ENCODE data around the gene DIRAS1.

The DIRAS1 gene

GRCh38 chr19:2751438-2751830 is 30.3 kb upstream of the DIRAS1 start:
- TF ChIP-seq, protein P1, sequence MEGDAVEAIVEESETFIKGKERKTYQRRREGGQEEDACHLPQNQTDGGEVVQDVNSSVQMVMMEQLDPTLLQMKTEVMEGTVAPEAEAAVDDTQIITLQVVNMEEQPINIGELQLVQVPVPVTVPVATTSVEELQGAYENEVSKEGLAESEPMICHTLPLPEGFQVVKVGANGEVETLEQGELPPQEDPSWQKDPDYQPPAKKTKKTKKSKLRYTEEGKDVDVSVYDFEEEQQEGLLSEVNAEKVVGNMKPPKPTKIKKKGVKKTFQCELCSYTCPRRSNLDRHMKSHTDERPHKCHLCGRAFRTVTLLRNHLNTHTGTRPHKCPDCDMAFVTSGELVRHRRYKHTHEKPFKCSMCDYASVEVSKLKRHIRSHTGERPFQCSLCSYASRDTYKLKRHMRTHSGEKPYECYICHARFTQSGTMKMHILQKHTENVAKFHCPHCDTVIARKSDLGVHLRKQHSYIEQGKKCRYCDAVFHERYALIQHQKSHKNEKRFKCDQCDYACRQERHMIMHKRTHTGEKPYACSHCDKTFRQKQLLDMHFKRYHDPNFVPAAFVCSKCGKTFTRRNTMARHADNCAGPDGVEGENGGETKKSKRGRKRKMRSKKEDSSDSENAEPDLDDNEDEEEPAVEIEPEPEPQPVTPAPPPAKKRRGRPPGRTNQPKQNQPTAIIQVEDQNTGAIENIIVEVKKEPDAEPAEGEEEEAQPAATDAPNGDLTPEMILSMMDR (IDR thresholded peaks at IDR 0.05; ENCODE audit: unreplicated experiment in 3 of 3) = no peak
- H3K4me3 Mint-ChIP-seq = no peak overlapping the region
- no peaks in the 10 kb centered on the region for H3K9me3 Mint-ChIP-seq
- H3K27me3 Mint-ChIP-seq (ENCODE audit: low read depth) = peaks cover 8% of the 10 kb centered on the region
- H3K27ac Mint-ChIP-seq = no peak overlapping the region
- H3K4me1 Mint-ChIP-seq = no peaks in the 10 kb centered on the region
- peaks cover 15% of the 10 kb centered on the region for H3K36me3 Mint-ChIP-seq (ENCODE audit: low read depth)

- H3K27ac Mint-ChIP-seq = no peak overlapping the region
Observed at GRCh38 chr19:2750808-2751437, 29.8 kb upstream of the DIRAS1 start.

DNA sequence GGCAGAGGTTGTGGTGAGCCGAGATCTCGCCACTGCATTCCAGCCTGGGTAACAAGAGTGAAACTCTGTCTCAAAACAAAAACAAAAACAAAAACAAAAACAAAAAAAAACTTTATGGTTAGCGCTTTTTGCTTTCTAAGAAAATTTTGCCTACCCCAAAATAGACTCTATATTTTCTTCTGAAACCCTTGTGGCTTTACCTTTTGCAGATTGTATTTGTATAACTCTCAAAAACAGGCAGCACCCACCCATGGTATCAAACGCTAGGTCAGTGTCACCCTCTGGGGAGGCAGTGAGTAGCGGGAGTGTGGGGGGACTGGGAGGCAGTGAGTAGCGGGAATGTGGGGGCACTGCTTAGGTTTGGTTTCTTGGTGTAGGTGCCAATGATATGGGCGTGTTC is 26.2 kb upstream of the DIRAS1 start:
- TF ChIP-seq, protein P1 (IDR thresholded peaks at IDR 0.05; ENCODE audit: unreplicated experiment in 3 of 3) = no peak
- Mint-ChIP-seq H3K36me3 (ENCODE audit: low read depth) (no peaks in the 10 kb centered on the region), H3K27me3 (ENCODE audit: low read depth) (peaks cover 24% of the 10 kb centered on the region), H3K4me1 (no peaks in the 10 kb centered on the region), H3K9me3 (no peaks in the 10 kb centered on the region), H3K27ac (no peak overlapping the region), H3K4me3 (no peak overlapping the region)

More at GRCh38 chr19:2750808-2751437, 29.8 kb upstream of the DIRAS1 start:
- Mint-ChIP-seq H3K27me3 (ENCODE audit: low read depth) (peaks cover 8% of the 10 kb centered on the region), H3K36me3 (ENCODE audit: low read depth) (peaks cover 12% of the 10 kb centered on the region), H3K9me3 (no peaks in the 10 kb centered on the region), H3K4me1 (no peaks in the 10 kb centered on the region), H3K4me3 (no peak overlapping the region)
- TF ChIP-seq, protein P1 (IDR thresholded peaks at IDR 0.05; ENCODE audit: unreplicated experiment in 3 of 3) = no peak

GRCh38 chr19:2744113-2744512 is 22.9 kb upstream of the DIRAS1 start:
- H3K4me3 Mint-ChIP-seq = no peak overlapping the region
- H3K27ac Mint-ChIP-seq = no peak overlapping the region
- TF ChIP-seq, protein P1 (IDR thresholded peaks at IDR 0.05; ENCODE audit: unreplicated experiment in 3 of 3) = no peak
- no peaks in the 10 kb centered on the region for H3K36me3 Mint-ChIP-seq (ENCODE audit: low read depth)
- H3K27me3 Mint-ChIP-seq (ENCODE audit: low read depth) = peaks cover 28% of the 10 kb centered on the region
- H3K9me3 Mint-ChIP-seq = no peaks in the 10 kb centered on the region
- peaks cover 3% of the 10 kb centered on the region for H3K4me1 Mint-ChIP-seq

DNA sequence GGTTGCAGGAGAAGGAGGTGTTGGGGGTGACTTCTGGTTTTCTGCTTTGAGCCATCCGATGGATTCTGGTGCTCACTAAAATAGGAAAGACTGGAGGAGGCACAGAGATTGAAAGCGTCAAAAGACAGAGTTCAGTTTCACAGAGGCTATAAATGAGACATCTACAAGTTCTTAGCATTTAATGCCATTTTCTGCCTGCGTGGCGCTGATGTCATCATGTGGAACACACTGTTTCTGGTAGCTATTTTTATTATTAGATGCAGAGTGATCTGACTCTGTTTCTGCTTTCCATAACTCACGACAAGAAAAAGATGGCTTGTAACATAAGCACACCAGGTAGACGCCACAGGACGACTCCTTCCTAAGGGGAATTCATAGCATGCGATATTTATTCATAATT is 21.9 kb upstream of the DIRAS1 start:
- peaks cover 5% of the 10 kb centered on the region for H3K36me3 Mint-ChIP-seq (ENCODE audit: low read depth)
- TF ChIP-seq, protein P1 (IDR thresholded peaks at IDR 0.05; ENCODE audit: unreplicated experiment in 3 of 3) = no peak

GRCh38 chr19:2740314-2740656 is 19.1 kb upstream of the DIRAS1 start:
- H3K27me3 Mint-ChIP-seq (ENCODE audit: low read depth) = peaks cover 16% of the 10 kb centered on the region
- H3K9me3 Mint-ChIP-seq = no peaks in the 10 kb centered on the region
- peaks cover 5% of the 10 kb centered on the region for H3K4me1 Mint-ChIP-seq
- peak overlapping the region; percentile 83 to 87 (median 85) for H3K4me3 Mint-ChIP-seq
- peaks cover 16% of the 10 kb centered on the region for H3K36me3 Mint-ChIP-seq (ENCODE audit: low read depth)
- H3K27ac Mint-ChIP-seq = no peak overlapping the region
- TF ChIP-seq, protein P1 (IDR thresholded peaks at IDR 0.05; ENCODE audit: unreplicated experiment in 3 of 3) = no peak

More for the DNA sequence above, 21.9 kb upstream of the DIRAS1 start:
- H3K4me3 Mint-ChIP-seq = no peak overlapping the region
- peaks cover 5% of the 10 kb centered on the region for H3K4me1 Mint-ChIP-seq
- H3K9me3 Mint-ChIP-seq = no peaks in the 10 kb centered on the region
- peaks cover 23% of the 10 kb centered on the region for H3K27me3 Mint-ChIP-seq (ENCODE audit: low read depth)
- no peak overlapping the region for H3K27ac Mint-ChIP-seq

All from nephron (organoid).